ENCODE data around the gene DLAT.
"Not testable (repeated sequence)": the region's sequence is repeated elsewhere in the genome, so short reads cannot be mapped to it uniquely, and the experiment has no call there.

DLAT gene

DNA sequence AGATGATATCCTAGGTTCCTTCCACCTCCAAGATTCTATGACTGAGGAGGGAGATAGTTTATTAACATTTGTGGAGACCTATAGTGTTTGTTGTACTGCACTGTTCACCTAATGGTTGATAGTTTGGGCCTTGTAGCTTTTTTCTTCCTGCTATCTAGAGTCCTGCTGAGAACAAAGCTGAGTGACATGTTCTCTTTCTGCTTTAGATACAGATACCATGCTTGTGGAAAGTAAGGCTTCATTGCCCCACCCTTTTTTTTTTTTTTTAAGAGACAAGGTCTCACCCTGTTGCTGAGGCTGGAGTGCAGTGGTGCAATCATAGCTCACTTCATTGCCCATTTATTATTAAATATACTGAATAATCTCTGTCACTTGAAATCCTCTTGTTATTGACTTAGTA lies 12.3 kb downstream of the DLAT start:
- no peak overlapping the region for H3K4me3 ChIP-seq (ENCODE audit: low read depth, low read length)
- TF ChIP-seq, protein P1, sequence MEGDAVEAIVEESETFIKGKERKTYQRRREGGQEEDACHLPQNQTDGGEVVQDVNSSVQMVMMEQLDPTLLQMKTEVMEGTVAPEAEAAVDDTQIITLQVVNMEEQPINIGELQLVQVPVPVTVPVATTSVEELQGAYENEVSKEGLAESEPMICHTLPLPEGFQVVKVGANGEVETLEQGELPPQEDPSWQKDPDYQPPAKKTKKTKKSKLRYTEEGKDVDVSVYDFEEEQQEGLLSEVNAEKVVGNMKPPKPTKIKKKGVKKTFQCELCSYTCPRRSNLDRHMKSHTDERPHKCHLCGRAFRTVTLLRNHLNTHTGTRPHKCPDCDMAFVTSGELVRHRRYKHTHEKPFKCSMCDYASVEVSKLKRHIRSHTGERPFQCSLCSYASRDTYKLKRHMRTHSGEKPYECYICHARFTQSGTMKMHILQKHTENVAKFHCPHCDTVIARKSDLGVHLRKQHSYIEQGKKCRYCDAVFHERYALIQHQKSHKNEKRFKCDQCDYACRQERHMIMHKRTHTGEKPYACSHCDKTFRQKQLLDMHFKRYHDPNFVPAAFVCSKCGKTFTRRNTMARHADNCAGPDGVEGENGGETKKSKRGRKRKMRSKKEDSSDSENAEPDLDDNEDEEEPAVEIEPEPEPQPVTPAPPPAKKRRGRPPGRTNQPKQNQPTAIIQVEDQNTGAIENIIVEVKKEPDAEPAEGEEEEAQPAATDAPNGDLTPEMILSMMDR (IDR thresholded peaks at IDR 0.05; ENCODE audit: borderline replicate concordance, insufficient read depth, low read depth, low read length) = no peak

DNA sequence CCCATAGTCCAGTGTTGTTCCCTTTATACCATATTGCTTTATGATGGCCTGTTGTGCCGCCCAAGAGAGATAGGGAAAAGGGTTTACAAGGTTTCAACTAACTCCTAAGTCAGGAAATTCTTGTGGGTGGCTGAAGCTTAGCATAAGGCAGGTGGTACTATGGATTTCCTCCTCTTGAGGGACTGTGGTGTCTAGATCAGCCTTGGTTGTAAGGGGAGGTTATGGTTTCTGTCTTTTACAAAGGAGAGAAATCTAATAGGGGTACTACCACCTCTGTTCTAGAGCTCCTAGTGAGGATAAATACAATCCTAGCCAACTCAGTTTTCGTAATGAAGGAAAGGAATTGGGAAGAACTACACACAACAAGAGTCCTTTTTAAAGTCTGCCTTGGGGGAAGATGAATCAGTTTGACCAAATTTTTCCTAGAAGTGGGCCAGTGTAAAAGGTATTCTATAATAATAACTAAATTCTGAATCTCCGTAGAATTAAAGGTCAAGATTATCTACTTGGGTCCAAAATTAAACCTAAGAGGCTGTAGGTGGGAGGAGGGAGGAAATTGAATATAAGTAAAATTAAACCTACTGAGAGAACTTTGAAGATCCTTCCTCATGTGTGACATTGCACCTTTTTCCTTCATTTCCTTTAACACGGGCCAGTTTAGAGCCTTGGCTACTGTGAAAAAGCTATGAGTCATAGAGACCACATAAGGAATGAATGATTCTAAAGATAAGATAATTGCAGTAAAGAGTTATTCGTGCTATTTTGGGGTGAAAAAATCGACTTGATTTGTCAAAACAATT lies 17.2 kb downstream of the DLAT start:
- TF ChIP-seq, protein P1 (IDR thresholded peaks at IDR 0.05; ENCODE audit: borderline replicate concordance, insufficient read depth, low read depth, low read length) = no peak
- no peak overlapping the region for H3K4me3 ChIP-seq (ENCODE audit: low read depth, low read length)

DNA sequence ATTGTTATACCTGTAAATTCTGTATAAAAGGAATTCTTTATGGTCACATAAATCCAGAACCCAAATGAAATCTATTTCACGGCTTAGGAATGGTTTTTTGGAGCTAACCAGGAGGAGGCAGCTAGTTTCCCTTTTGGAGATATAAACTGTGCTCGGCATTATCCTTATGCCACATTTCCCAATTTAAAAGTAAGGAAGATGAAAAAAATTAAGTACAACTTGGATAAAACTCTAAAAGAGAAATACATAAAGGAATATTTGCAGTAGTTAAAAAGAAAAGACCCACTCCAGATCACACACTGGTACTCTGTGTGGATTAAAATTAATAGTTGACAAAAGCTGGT lies 17.7 kb downstream of the DLAT start:
- no peak overlapping the region for H3K4me3 ChIP-seq (ENCODE audit: low read depth, low read length)
- TF ChIP-seq, protein P1 (IDR thresholded peaks at IDR 0.05; ENCODE audit: borderline replicate concordance, insufficient read depth, low read depth, low read length) = no peak

DNA sequence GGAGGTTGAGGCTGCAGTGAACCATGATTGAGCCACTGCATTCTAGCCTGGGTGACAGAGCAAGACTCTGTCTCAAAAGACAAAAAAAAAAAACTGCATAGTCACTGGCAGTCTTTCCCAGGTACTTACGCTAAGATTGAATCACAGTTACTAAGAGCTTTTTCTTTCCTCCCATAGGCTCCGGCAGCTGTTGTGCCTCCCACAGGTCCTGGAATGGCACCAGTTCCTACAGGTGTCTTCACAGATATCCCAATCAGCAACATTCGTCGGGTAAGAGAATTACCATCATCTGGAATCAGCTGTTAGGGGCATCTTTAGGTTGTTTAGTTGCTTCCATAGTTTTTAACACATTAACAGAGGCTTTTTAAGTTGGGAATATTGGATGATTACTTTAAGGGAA lies 19.8 kb downstream of the DLAT start:
- H3K4me3 ChIP-seq (ENCODE audit: low read depth, low read length) = no peak overlapping the region
- TF ChIP-seq, protein P1 (IDR thresholded peaks at IDR 0.05; ENCODE audit: borderline replicate concordance, insufficient read depth, low read depth, low read length) = no peak

DNA sequence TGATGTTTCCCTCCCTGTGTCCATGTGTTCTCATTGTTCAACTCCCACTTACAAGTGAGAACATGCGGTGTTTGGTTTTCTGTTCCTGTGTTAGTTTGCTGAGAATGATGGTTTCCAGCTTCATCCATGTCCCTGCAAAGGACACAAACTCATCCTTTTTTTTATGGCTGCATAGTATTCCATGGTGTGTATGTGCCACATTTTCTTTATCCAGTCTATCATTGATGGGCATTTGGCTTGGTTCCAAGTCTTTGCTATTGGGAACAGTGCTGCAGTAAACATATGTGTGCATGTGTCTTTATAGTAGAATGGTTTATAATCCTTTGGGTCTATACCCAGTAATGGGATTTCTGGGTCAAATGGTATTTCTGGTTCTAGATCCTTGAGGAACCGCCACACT lies 21.4 kb downstream of the DLAT start:
- H3K4me3 ChIP-seq (ENCODE audit: low read depth, low read length) = not testable (repeated sequence)

DNA sequence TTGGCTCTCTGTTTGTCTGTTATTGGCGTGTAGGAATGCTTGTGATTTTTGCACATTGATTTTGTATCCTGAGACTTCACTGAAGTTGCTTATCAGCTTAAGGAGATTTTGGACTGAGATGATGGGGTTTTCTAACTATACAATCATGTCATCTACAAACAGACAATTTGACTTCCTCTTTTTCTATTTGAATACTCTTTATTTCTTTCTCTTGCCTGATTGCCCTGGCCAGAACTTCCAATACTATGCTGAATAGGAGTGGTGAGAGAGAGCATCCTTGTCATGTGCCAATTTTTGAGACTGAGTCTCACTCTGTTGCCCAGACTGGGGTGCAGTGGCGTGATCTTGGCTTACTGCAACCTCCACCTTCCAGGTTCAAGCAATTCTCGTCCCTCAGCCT lies 23.0 kb downstream of the DLAT start:
- not testable (repeated sequence) for H3K4me3 ChIP-seq (ENCODE audit: low read depth, low read length)

DNA sequence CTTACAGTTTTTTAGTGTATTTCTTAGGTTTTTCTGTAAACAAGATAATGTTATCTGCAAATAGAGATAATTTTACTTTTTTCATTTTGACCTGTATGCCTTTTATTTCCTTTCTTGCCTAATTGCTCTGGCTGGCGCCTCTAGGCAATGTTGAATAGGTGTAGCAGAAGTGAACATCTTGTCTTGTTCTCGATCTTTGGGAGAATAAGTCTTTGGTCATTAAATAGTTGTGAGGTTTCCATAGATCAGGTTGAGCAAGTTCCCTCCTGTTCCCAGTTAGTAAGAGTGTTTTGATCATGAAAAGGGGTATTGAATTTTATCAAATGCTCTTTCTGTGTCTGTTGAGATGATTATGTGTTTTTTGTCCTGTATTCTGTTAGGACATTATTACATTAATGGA lies 24.6 kb downstream of the DLAT start:
- TF ChIP-seq, protein P1 (IDR thresholded peaks at IDR 0.05; ENCODE audit: borderline replicate concordance, insufficient read depth, low read depth, low read length) = no peak

DNA sequence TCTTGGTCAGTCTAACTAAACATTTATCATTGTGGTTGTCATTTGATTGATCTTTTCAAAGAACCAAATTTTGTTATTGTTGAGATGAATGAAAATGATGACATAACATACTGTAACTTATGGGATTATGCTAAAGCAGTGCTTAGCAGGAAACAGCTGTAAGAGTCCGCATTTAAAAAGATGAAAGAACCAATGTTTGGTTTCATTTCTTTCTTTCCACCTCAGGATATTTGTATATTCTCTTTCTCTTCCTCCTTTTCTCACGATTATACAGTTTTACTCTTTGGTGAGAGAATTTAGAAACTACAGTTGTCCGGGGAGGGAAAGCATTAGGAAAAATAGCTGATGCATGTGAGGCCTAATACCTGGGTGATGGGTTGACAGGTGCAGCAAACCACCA lies 25.5 kb downstream of the DLAT start:
- TF ChIP-seq, protein P1 (IDR thresholded peaks at IDR 0.05; ENCODE audit: borderline replicate concordance, insufficient read depth, low read depth, low read length) = no peak
- H3K4me3 ChIP-seq (ENCODE audit: low read depth, low read length) = no peak overlapping the region

More for the DNA sequence above, 24.6 kb downstream of the DLAT start:
- H3K4me3 ChIP-seq (ENCODE audit: low read depth, low read length) = no peak overlapping the region
